Natural killer cell (primary cell): ENCODE measurements around the gene TRIP13. TPM values are rescaled to one million over a fixed set of nuclear protein-coding genes. Genes with fewer than 3 reads are reported as not detected.
"Not testable (repeated sequence)": the region's sequence is repeated elsewhere in the genome, so short reads cannot be mapped to it uniquely, and the experiment has no call there.

Experiments used
- ATAC-seq, 3 donors: fragments of 150-1000 bp in 2 of 3; fragments of 200-7000 bp in 1 of 3; cut with Tn5 transposase; 1 replicate in 1 of 3; 2 replicates in 2 of 3; pipeline ENCODE4 v1.10.0; 2021; ENCODE audit warnings: mild to moderate bottlenecking in 2 of 3, moderate library complexity in 2 of 3
- DNase-seq, 2 donors: peaks; one replicate each; pipeline versions ENCODE4 v3.0.0 to v3.0.0-alpha.2; 2013 to 2021; ENCODE audit warnings: mixed read lengths in 1 of 2
- H3K27ac ChIP-seq: one replicate; pipeline ENCODE4 v1.5.1; 2013; ENCODE audit warnings: mild to moderate bottlenecking, low read length
- H3K27me3 ChIP-seq: one replicate; pipeline ENCODE4 v1.6.1; 2013; ENCODE audit warnings: low read length; ENCODE audit not compliant: control insufficient read depth, insufficient read depth
- H3K36me3 ChIP-seq: one replicate; pipeline ENCODE4 v1.6.1; 2013; ENCODE audit warnings: low read length; ENCODE audit not compliant: control insufficient read depth, insufficient read depth
- H3K4me1 ChIP-seq: one replicate; pipeline ENCODE4 v1.6.1; 2013; ENCODE audit warnings: low read length; ENCODE audit not compliant: control insufficient read depth, insufficient read depth
- H3K4me3 ChIP-seq: one replicate; pipeline ENCODE4 v1.5.1; 2013; ENCODE audit warnings: low read length
- H3K9me3 ChIP-seq: one replicate; pipeline ENCODE4 v1.6.1; 2013; ENCODE audit warnings: low read length; ENCODE audit not compliant: control insufficient read depth, insufficient read depth
- H3K27ac Mint-ChIP-seq, 2 donors: one replicate each; pipeline ENCODE4 v1.8.0; 2022; ENCODE audit warnings: mild to moderate bottlenecking in 2 of 2, mixed read lengths in 2 of 2, moderate library complexity in 1 of 2
- H3K27me3 Mint-ChIP-seq, 2 donors: one replicate each; pipeline ENCODE4 v1.8.0; 2022; ENCODE audit warnings: low read depth in 2 of 2, mixed read lengths in 2 of 2
- H3K36me3 Mint-ChIP-seq: one replicate; pipeline ENCODE4 v1.8.0; 2022; ENCODE audit warnings: mixed read lengths
- H3K4me1 Mint-ChIP-seq, 2 donors: one replicate each; pipeline ENCODE4 v1.8.0; 2022; ENCODE audit warnings: mixed read lengths in 2 of 2
- H3K4me3 Mint-ChIP-seq: one replicate; pipeline ENCODE4 v1.8.0; 2022; ENCODE audit warnings: mild to moderate bottlenecking, moderate library complexity, mixed read lengths
- H3K9me3 Mint-ChIP-seq, 2 donors: one replicate each; pipeline ENCODE4 v1.8.0; 2022; ENCODE audit warnings: mixed read lengths in 2 of 2
- WGBS: methylation state at CpG from one replicate; pipeline ENCODE4 v1.1.7; 2013; ENCODE audit warnings: missing lambda C conversion rate; ENCODE audit not compliant: insufficient coverage; 5-methylcytosine and 5-hydroxymethylcytosine counted together
- intact Hi-C: fragments of 100-400 bp; cut with micrococcal nuclease; formaldehyde crosslinking; loops from one replicate; pipeline ENCODE4 v1.14.2; 2022
- total RNA-seq, 4 donors: library from RNA; stranded (reverse); fragments of 120-200 nt in 1 of 4; gene quantifications; one replicate each; pipeline versions ENCODE4 v1.2.3 to v1.2.4, GENCODE V29; 2013 to 2022
- TF ChIP-seq, protein P1 (sequence below): fragments of 200-600 bp; IDR thresholded peaks from one replicate; pipeline ENCODE4 v1.8.0; 2022; ENCODE audit warnings: antibody characterized with exemption

The TRIP13 gene
- total RNA-seq, 3 donors from 2014 or later (not counting 1 experiment from before 2014, with no cell fraction given): 0.45 to 0.57 (median 0.56) TPM

DNA sequence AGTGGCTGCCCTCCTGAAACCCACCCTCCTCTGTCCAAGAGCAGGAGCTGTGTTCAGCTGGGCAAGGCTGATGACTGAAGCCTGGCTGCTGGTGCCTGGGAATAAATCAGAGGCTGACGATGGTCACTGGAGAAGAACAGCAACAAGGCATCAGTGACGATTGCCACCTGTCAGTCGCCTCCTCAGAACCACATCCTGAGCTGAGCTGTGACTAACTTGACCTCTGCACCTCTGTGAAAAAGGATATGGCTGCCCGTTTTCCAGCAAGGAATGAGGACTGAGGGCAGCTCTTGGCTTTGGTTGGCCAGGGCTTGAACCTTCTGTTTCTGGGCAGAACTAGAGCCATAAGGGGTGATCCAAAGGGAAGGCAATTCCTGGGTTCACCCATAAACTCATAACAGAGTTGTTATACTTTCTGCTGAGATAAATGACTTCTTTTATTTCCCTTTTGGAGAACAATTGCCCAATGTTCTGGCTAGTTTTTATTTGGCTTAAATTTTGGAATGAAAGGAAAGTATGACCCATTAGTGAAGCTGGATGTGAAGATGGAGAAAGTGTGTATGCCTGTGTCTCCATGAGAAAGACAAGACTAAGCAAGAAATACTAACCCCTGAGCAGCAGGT, 40.1 kb downstream of the TRIP13 start:
- Histone ChIP-seq H3K4me3 (no peak overlapping the region), H3K36me3 (no peaks in the 10 kb centered on the region), H3K4me1 (no peaks in the 10 kb centered on the region), H3K27me3 (no peaks in the 10 kb centered on the region), H3K27ac (no peak overlapping the region), H3K9me3 (no peaks in the 10 kb centered on the region)
- intact Hi-C loops: no loop called here
- WGBS: 49% methylated on average over 4 of the region's 4 CpGs
- Mint-ChIP-seq H3K4me1 (no peaks in the 10 kb centered on the region), H3K27ac (no peak overlapping the region), H3K4me3 (no peak overlapping the region), H3K27me3 (peaks cover 6 to 15% of the 10 kb centered on the region in 2 donors), H3K36me3 (no peaks in the 10 kb centered on the region), H3K9me3 (no peaks in the 10 kb centered on the region)
- no peak for DNase-seq
- ATAC-seq: no peak
- TF ChIP-seq, protein P1, sequence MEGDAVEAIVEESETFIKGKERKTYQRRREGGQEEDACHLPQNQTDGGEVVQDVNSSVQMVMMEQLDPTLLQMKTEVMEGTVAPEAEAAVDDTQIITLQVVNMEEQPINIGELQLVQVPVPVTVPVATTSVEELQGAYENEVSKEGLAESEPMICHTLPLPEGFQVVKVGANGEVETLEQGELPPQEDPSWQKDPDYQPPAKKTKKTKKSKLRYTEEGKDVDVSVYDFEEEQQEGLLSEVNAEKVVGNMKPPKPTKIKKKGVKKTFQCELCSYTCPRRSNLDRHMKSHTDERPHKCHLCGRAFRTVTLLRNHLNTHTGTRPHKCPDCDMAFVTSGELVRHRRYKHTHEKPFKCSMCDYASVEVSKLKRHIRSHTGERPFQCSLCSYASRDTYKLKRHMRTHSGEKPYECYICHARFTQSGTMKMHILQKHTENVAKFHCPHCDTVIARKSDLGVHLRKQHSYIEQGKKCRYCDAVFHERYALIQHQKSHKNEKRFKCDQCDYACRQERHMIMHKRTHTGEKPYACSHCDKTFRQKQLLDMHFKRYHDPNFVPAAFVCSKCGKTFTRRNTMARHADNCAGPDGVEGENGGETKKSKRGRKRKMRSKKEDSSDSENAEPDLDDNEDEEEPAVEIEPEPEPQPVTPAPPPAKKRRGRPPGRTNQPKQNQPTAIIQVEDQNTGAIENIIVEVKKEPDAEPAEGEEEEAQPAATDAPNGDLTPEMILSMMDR: no peak

DNA sequence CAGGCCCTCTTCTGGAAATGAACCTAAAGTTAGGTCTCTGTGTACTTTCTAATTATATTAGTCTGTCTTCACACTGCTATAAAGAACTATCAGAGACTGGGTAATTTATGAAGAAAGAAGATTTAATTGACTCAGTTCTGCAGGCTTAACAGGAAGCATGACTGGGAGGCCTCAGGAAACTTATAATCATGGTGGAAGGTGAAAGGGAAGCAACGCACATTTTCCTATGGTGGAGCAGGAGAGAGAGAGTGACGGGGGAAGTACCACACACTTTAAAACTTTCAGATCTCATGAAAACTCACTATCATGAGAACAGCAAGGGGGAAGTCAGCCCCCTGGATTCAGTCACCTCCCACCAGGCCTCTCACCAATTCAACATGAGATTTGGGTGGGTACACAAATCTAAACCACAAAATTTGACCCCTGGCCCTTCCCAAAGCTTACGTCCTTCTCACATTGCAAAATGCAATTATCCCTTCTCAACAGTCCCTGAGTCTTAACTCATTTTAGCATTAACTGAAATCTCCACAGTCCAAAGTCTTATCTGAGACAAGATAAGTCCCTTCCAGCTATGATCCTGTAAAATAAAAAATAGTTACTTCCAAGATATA, 40.7 kb downstream of the TRIP13 start:
- H3K9me3 Mint-ChIP-seq: no peaks in the 10 kb centered on the region

DNA sequence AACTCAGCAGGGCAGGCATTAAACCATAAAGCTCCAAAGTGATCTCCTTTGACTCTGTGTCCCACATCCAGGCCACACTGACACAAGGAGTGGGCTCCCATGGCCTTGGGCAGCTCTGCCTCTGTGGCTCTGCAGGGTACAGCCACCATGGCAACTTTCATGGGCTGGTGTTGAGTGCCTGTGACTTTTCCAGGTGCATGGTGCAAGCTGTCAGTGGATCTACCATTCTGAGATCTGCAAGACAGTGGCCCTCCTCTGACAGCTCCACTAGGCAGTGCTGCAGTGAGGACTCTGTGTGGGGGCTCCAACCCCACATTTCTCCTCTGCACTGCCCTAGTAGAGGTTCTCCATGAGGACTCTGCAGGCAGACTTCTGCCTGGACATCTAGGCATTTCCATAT, 41.3 kb downstream of the TRIP13 start:
- H3K27me3 Mint-ChIP-seq, intact Hi-C loops, H3K4me3 ChIP-seq, H3K27me3 ChIP-seq, H3K4me3 Mint-ChIP-seq, H3K36me3 Mint-ChIP-seq, H3K4me1 Mint-ChIP-seq, DNase-seq, H3K9me3 ChIP-seq, ATAC-seq, H3K27ac ChIP-seq, H3K27ac Mint-ChIP-seq, H3K36me3 ChIP-seq, H3K9me3 Mint-ChIP-seq, H3K4me1 ChIP-seq: not testable (repeated sequence)

More for the DNA sequence above, 40.7 kb downstream of the TRIP13 start:
- DNase-seq (no peak), ATAC-seq (no peak)
- Histone ChIP-seq H3K9me3 (no peaks in the 10 kb centered on the region), H3K4me1 (no peaks in the 10 kb centered on the region), H3K4me3 (no peak overlapping the region), H3K36me3 (no peaks in the 10 kb centered on the region), H3K27ac (no peak overlapping the region), H3K27me3 (no peaks in the 10 kb centered on the region)
- Mint-ChIP-seq H3K36me3 (no peaks in the 10 kb centered on the region), H3K27me3 (peaks cover under 1 to 13% of the 10 kb centered on the region in 2 donors), H3K4me1 (no peaks in the 10 kb centered on the region), H3K4me3 (no peak overlapping the region), H3K27ac (no peak overlapping the region)
- intact Hi-C loops: no loop called here
- WGBS: 92% methylated on average over 2 of the region's 3 CpGs
- TF ChIP-seq, protein P1: no peak

DNA sequence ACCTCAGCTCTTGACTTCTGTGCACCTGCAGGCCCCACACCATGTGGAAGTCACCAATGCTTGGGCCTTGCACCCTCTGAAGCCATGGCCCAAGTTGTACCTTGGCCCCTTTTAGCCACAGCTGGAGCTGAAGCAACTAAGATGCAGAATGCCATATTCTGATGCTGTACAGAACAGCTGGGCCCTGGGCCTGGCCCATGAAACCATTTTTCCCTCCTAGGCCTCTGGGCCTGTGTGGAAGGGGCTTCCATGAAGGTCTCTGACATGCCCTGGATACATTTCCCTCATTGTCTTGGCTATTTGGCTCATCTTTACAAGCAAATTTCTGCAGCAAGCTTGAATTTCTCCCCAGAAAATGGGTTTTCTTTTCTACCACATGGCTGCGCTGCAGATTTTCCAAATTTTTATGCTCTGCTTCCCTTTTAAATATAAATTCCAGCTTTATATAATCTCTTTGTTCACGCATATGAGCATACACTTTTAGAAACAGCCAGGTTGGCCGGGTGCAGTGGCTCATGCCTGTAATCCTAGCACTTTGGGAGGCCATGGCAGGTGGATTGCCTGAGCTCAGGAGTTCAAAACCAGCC, 41.8 kb downstream of the TRIP13 start:
- H3K27ac Mint-ChIP-seq, H3K27me3 ChIP-seq, H3K4me3 ChIP-seq, DNase-seq, H3K36me3 ChIP-seq, intact Hi-C loops, H3K27me3 Mint-ChIP-seq, H3K9me3 ChIP-seq, H3K27ac ChIP-seq, ATAC-seq, H3K9me3 Mint-ChIP-seq, H3K4me1 Mint-ChIP-seq, H3K4me3 Mint-ChIP-seq, H3K36me3 Mint-ChIP-seq, H3K4me1 ChIP-seq: not testable (repeated sequence)
- 85% methylated on average over 3 of the region's 3 CpGs for WGBS
